A673 (cell line): ENCODE results near the gene FGGY. TPM values are rescaled to one million over a fixed set of nuclear protein-coding genes. Genes with fewer than 3 reads are reported as not detected.

Experiments used
- BruUV-seq: library from RNA; stranded (reverse); fragments of 400-500 nt; replicated peaks from 2 replicates; lab custom pipeline; 2021; lab: Mats Ljungman, UMichigan
- CTCF ChIA-PET: fragments of 300-600 bp; sonication (Branson Sonifier 250); formaldehyde crosslinking; loops from one replicate; lab custom pipeline; 2022; ENCODE audit warnings: antibody characterized with exemption; lab: Charles Lee
- POLR2A ChIA-PET: fragments of 300-600 bp; sonication (Branson Sonifier 250); formaldehyde crosslinking; loops from one replicate; lab custom pipeline; 2022; ENCODE audit warnings: antibody characterized with exemption; ENCODE audit not compliant: low non-redundant PET; lab: Charles Lee
- DNase-seq: peaks from one replicate; pipeline ENCODE4 v3.0.0-alpha.2; 2015; ENCODE audit warnings: low spot score
- H3K27ac ChIP-seq: fragments of 200-600 bp; sonication (generic); 2 replicates; pipeline ENCODE4 v1.5.1; 2016; ENCODE audit warnings: mixed run types, low read depth, mild to moderate bottlenecking, mixed read lengths, antibody characterized with exemption, low read length; ENCODE audit not compliant: poor library complexity, severe bottlenecking
- H3K27me3 ChIP-seq: fragments of 200-600 bp; sonication (generic); replicated peaks from 2 replicates; pipeline ENCODE4 v1.6.1; 2017; ENCODE audit warnings: mixed run types, low read depth, mild to moderate bottlenecking, mixed read lengths, antibody characterized with exemption, low read length; ENCODE audit not compliant: insufficient read depth, poor library complexity
- H3K36me3 ChIP-seq: fragments of 200-600 bp; sonication (generic); 2 replicates; pipeline ENCODE4 v1.6.1; 2016; ENCODE audit warnings: mixed run types, mild to moderate bottlenecking, mixed read lengths, antibody characterized with exemption, low read length; ENCODE audit not compliant: insufficient read depth, poor library complexity, severe bottlenecking
- H3K4me1 ChIP-seq: fragments of 200-600 bp; sonication (generic); 2 replicates; pipeline ENCODE4 v1.6.1; 2017; ENCODE audit warnings: mixed run types, mild to moderate bottlenecking, mixed read lengths, antibody characterized with exemption, low read length; ENCODE audit not compliant: insufficient read depth, poor library complexity, severe bottlenecking
- H3K4me3 ChIP-seq: fragments of 200-600 bp; sonication (generic); 2 replicates; pipeline ENCODE4 v1.5.1; 2016; ENCODE audit warnings: low read depth, mixed run types, mild to moderate bottlenecking, mixed read lengths, low read length; ENCODE audit not compliant: poor library complexity, severe bottlenecking
- H3K9me3 ChIP-seq: fragments of 200-600 bp; sonication (generic); 2 replicates; pipeline ENCODE4 v1.6.1; 2016; ENCODE audit warnings: mixed run types, low read depth, mild to moderate bottlenecking, mixed read lengths, antibody characterized with exemption, low read length; ENCODE audit not compliant: poor library complexity, severe bottlenecking
- EZH2 ChIP-seq: fragments of 200-600 bp; sonication (generic); IDR thresholded peaks from 2 replicates; pipeline ENCODE4 v1.6.1; 2017; ENCODE audit warnings: borderline replicate concordance, low read depth, mild to moderate bottlenecking, mixed read lengths, antibody characterized with exemption, low read length; ENCODE audit not compliant: poor library complexity, severe bottlenecking
- intact Hi-C: fragments of 100-400 bp; cut with micrococcal nuclease; formaldehyde crosslinking; loops from one replicate; pipeline ENCODE4 v1.10.0; 2022; ENCODE audit not compliant: unreplicated experiment
- total RNA-seq: library from RNA; stranded (reverse); gene quantifications from 2 replicates; pipeline ENCODE4 v1.2.3, GENCODE V29; 2021
- TF ChIP-seq, protein P1 (sequence below): fragments of 300-800, 200-600 bp; sonication (generic); conservative IDR thresholded peaks from 2 replicates; pipeline ENCODE4 v1.5.1; 2017; ENCODE audit warnings: low read depth, mild to moderate bottlenecking, antibody characterized with exemption, low read length, moderate library complexity, mixed read lengths

FGGY gene
- total RNA-seq, 1 experiment from 2014 or later = 2.6 TPM

DNA sequence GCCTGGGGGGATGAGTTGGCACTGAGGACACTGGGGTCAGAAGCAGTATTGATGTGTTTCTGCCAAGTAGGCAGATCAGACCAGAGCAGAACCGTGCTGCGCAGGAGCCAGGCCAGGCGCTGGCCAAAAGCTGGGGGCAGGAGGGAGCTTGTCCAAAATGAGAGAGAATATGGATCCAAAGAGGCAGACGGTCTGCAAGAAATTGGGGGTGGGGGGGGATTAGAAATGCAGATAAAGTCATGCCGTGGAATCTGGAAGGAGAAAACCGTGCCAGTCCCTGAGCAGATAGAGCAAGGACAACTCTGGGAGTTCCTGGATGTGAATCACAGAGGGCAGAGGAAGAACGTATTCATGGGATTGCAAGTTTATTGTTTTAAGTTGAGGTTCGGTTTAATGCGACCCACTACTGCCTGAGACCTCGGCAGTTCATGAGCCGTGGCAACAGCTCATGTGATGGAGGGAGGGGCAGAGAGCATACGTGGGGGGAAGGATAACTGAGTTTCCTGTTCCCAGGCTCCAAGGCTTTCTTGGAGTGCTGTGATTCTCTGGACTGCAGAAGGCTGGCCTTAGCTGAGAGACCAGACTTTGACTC is 224.0 kb downstream of the FGGY start:
- Histone ChIP-seq H3K27ac (no peak overlapping the region), H3K4me3 (no peak overlapping the region), H3K27me3 (no peaks in the 10 kb centered on the region), H3K36me3 (no peaks in the 10 kb centered on the region), H3K4me1 (no peaks in the 10 kb centered on the region), H3K9me3 (no peaks in the 10 kb centered on the region)
- POLR2A ChIA-PET = no interaction called here
- intact Hi-C loops = no loop called here
- CTCF ChIA-PET = no interaction called here
- no TSS peak for BruUV-seq
- no peak for TF ChIP-seq EZH2
- TF ChIP-seq, protein P1, sequence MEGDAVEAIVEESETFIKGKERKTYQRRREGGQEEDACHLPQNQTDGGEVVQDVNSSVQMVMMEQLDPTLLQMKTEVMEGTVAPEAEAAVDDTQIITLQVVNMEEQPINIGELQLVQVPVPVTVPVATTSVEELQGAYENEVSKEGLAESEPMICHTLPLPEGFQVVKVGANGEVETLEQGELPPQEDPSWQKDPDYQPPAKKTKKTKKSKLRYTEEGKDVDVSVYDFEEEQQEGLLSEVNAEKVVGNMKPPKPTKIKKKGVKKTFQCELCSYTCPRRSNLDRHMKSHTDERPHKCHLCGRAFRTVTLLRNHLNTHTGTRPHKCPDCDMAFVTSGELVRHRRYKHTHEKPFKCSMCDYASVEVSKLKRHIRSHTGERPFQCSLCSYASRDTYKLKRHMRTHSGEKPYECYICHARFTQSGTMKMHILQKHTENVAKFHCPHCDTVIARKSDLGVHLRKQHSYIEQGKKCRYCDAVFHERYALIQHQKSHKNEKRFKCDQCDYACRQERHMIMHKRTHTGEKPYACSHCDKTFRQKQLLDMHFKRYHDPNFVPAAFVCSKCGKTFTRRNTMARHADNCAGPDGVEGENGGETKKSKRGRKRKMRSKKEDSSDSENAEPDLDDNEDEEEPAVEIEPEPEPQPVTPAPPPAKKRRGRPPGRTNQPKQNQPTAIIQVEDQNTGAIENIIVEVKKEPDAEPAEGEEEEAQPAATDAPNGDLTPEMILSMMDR = no peak
- DNase-seq = no peak

GRCh38 chr1:59521456-59521855 is 224.6 kb downstream of the FGGY start:
- DNase-seq = no peak
- no TSS peak for BruUV-seq
- POLR2A ChIA-PET = no interaction called here

DNA sequence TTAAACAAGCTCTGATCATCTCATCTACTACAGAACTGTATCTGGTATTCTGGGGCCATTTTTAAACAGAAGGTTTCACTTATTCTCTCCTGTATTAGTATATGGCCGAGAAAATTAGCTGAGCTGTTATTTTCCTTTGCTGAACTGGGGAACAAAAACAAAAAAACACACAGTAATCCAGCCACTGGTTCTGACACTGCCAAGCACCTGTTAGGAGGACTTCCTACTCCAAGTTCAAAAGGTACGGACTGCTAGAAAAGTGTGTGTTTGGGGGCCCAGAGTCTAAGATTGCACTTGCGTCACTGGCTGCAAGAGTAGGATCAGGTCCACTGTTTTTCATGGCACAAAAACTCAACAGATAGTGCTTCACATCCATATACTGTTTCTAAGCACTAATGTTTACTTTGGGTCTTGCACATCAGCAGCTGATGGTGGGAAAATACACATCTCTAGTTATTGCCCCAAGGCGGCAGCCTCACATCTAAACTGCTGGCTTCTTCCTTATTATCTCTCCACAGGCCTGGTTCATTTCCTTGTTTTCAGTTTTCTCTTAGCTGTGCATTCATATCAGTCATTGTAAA is 226.1 kb downstream of the FGGY start:
- TF ChIP-seq, protein P1 = no peak
- no peak for TF ChIP-seq EZH2
- POLR2A ChIA-PET = no interaction called here
- CTCF ChIA-PET = no interaction called here
- intact Hi-C loops = no loop called here
- H3K4me3 ChIP-seq = no peak overlapping the region
- H3K4me1 ChIP-seq = no peaks in the 10 kb centered on the region
- no peaks in the 10 kb centered on the region for H3K27me3 ChIP-seq
- no peak overlapping the region for H3K27ac ChIP-seq
- no peak for DNase-seq
- no peaks in the 10 kb centered on the region for H3K9me3 ChIP-seq
- no TSS peak for BruUV-seq
- no peaks in the 10 kb centered on the region for H3K36me3 ChIP-seq

More at GRCh38 chr1:59521456-59521855, 224.6 kb downstream of the FGGY start:
- no peaks in the 10 kb centered on the region for H3K27me3 ChIP-seq
- H3K4me1 ChIP-seq = no peaks in the 10 kb centered on the region
- H3K9me3 ChIP-seq = no peaks in the 10 kb centered on the region
- intact Hi-C loops = no loop called here
- TF ChIP-seq, protein P1 = no peak
- no peak for TF ChIP-seq EZH2
- H3K36me3 ChIP-seq = no peaks in the 10 kb centered on the region
- CTCF ChIA-PET = no interaction called here
- no peak overlapping the region for H3K27ac ChIP-seq
- H3K4me3 ChIP-seq = no peak overlapping the region
